ENCODE data around the gene CDK16. TPM values are rescaled to one million over a fixed set of nuclear protein-coding genes. Genes with fewer than 3 reads are reported as not detected.

CDK16 gene
- polyA plus RNA-seq, 1 donor from 2014 or later, result 99.0 TPM

GRCh38 chrX:47228550-47229270 is 10.2 kb downstream of the CDK16 start:
- no peaks in the 10 kb centered on the region for H3K9me3 ChIP-seq (ENCODE audit: low read length)
- no peaks in the 10 kb centered on the region for H4K20me1 ChIP-seq (ENCODE audit: insufficient read depth)
- no peak overlapping the region for H3K27ac ChIP-seq (ENCODE audit: low read length)
- no peak for TF ChIP-seq POLR2AphosphoS5 (IDR thresholded peaks at IDR 0.05)
- TF ChIP-seq, protein P1, sequence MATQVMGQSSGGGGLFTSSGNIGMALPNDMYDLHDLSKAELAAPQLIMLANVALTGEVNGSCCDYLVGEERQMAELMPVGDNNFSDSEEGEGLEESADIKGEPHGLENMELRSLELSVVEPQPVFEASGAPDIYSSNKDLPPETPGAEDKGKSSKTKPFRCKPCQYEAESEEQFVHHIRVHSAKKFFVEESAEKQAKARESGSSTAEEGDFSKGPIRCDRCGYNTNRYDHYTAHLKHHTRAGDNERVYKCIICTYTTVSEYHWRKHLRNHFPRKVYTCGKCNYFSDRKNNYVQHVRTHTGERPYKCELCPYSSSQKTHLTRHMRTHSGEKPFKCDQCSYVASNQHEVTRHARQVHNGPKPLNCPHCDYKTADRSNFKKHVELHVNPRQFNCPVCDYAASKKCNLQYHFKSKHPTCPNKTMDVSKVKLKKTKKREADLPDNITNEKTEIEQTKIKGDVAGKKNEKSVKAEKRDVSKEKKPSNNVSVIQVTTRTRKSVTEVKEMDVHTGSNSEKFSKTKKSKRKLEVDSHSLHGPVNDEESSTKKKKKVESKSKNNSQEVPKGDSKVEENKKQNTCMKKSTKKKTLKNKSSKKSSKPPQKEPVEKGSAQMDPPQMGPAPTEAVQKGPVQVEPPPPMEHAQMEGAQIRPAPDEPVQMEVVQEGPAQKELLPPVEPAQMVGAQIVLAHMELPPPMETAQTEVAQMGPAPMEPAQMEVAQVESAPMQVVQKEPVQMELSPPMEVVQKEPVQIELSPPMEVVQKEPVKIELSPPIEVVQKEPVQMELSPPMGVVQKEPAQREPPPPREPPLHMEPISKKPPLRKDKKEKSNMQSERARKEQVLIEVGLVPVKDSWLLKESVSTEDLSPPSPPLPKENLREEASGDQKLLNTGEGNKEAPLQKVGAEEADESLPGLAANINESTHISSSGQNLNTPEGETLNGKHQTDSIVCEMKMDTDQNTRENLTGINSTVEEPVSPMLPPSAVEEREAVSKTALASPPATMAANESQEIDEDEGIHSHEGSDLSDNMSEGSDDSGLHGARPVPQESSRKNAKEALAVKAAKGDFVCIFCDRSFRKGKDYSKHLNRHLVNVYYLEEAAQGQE (IDR thresholded peaks at IDR 0.05; ENCODE audit: borderline replicate concordance), result no peak
- no peak for TF ChIP-seq TAF1 (IDR thresholded peaks at IDR 0.05; ENCODE audit: low read depth)
- TF ChIP-seq, protein P2, sequence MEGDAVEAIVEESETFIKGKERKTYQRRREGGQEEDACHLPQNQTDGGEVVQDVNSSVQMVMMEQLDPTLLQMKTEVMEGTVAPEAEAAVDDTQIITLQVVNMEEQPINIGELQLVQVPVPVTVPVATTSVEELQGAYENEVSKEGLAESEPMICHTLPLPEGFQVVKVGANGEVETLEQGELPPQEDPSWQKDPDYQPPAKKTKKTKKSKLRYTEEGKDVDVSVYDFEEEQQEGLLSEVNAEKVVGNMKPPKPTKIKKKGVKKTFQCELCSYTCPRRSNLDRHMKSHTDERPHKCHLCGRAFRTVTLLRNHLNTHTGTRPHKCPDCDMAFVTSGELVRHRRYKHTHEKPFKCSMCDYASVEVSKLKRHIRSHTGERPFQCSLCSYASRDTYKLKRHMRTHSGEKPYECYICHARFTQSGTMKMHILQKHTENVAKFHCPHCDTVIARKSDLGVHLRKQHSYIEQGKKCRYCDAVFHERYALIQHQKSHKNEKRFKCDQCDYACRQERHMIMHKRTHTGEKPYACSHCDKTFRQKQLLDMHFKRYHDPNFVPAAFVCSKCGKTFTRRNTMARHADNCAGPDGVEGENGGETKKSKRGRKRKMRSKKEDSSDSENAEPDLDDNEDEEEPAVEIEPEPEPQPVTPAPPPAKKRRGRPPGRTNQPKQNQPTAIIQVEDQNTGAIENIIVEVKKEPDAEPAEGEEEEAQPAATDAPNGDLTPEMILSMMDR (IDR thresholded peaks at IDR 0.05; ENCODE audit: poor library complexity, severe bottlenecking), result no peak
- no peak for TF ChIP-seq EZH2 (IDR thresholded peaks at IDR 0.05; ENCODE audit: borderline replicate concordance, insufficient read depth, low read length, poor library complexity, severe bottlenecking)
- no peak for TF ChIP-seq MXI1 (conservative IDR thresholded peaks at IDR 0.05; ENCODE audit: poor library complexity, severe bottlenecking)
- TF ChIP-seq EP300 (conservative IDR thresholded peaks at IDR 0.05; ENCODE audit: poor library complexity, severe bottlenecking), result no peak
- no peak for TF ChIP-seq RAD21 (conservative IDR thresholded peaks at IDR 0.05)
- TF ChIP-seq SMC3 (conservative IDR thresholded peaks at IDR 0.05; ENCODE audit: poor library complexity), result no peak
- H3F3A ChIP-seq (ENCODE audit: insufficient read depth, low read length, poor library complexity, severe bottlenecking), result no peaks in the 10 kb centered on the region
- H3K9ac ChIP-seq (ENCODE audit: low read length), result no peak overlapping the region
- peaks cover under 1% of the 10 kb centered on the region for H3K79me2 ChIP-seq (replicated peaks; ENCODE audit: insufficient read depth, low read length)
- H3K4me3 ChIP-seq (ENCODE audit: low read length), result no peak overlapping the region
- H3K27me3 ChIP-seq (ENCODE audit: insufficient read depth, low read depth, low read length), result no peaks in the 10 kb centered on the region
- no peaks in the 10 kb centered on the region for H3K36me3 ChIP-seq (ENCODE audit: insufficient read depth, low read length)
- H3K4me2 ChIP-seq (ENCODE audit: low read length), result no peak overlapping the region
- H2AFZ ChIP-seq (ENCODE audit: low read depth, low read length), result no peak overlapping the region
- H3K9me2 ChIP-seq (ENCODE audit: insufficient read depth, low read length), result no peaks in the 10 kb centered on the region

- Histone ChIP-seq H3K27ac (ENCODE audit: low read length) (no peak overlapping the region), H3K79me2 (replicated peaks; ENCODE audit: insufficient read depth, low read length) (peaks cover 8% of the 10 kb centered on the region), H3F3A (ENCODE audit: insufficient read depth, low read length, poor library complexity, severe bottlenecking) (no peaks in the 10 kb centered on the region), H3K9me2 (ENCODE audit: insufficient read depth, low read length) (no peaks in the 10 kb centered on the region), H4K20me1 (ENCODE audit: insufficient read depth) (no peaks in the 10 kb centered on the region), H3K4me3 (ENCODE audit: low read length) (no peak overlapping the region), H2AFZ (ENCODE audit: low read depth, low read length) (no peak overlapping the region), H3K36me3 (ENCODE audit: insufficient read depth, low read length) (no peaks in the 10 kb centered on the region), H3K9me3 (ENCODE audit: low read length) (no peaks in the 10 kb centered on the region), H3K4me2 (ENCODE audit: low read length) (no peak overlapping the region), H3K9ac (ENCODE audit: low read length) (no peak overlapping the region), H3K27me3 (ENCODE audit: insufficient read depth, low read depth, low read length) (no peaks in the 10 kb centered on the region)
- TF ChIP-seq, protein P1 (IDR thresholded peaks at IDR 0.05; ENCODE audit: borderline replicate concordance), result no peak
These were observed 10.9 kb downstream of the CDK16 start for GRCh38 chrX:47229427-47229826.

All from neural cell (in vitro differentiated cells).